Spleen (tissue), 11 donors: ENCODE measurements around the gene ZNF784. TPM values are rescaled to one million over a fixed set of nuclear protein-coding genes. Genes with fewer than 3 reads are reported as not detected.

ENCODE experiments used
- DNase-seq: peaks from one replicate; pipeline ENCODE4 v3.0.0-alpha.2; 2020
- H3K27ac ChIP-seq, 8 donors: fragments of 200-600 bp; sonication (generic) in 7 of 8; 1 replicate in 4 of 8; 2 replicates in 4 of 8; pipeline versions ENCODE4 v1.5.0 to v1.8.0; 2016 to 2021; ENCODE audit warnings: inconsistent platforms in 4 of 8, mild to moderate bottlenecking in 4 of 8, moderate library complexity in 1 of 8
- H3K27me3 ChIP-seq, 7 donors: fragments of 200-600 bp; sonication (generic) in 6 of 7; replicated peaks in 1 of 7; 1 replicate in 4 of 7; 2 replicates in 3 of 7; pipeline versions ENCODE4 v1.5.0 to v1.8.0; 2016 to 2021; ENCODE audit warnings: inconsistent platforms in 3 of 7, mild to moderate bottlenecking in 1 of 7
- H3K36me3 ChIP-seq, 6 donors: fragments of 200-600 bp; sonication (generic) in 5 of 6; 1 replicate in 4 of 6; 2 replicates in 2 of 6; pipeline versions ENCODE4 v1.5.0 to v1.8.0; 2016 to 2021; ENCODE audit warnings: inconsistent platforms in 2 of 6
- H3K4me1 ChIP-seq, 6 donors: fragments of 200-600 bp; sonication (generic) in 5 of 6; 1 replicate in 3 of 6; 2 replicates in 3 of 6; pipeline versions ENCODE4 v1.5.0 to v1.8.0; 2016 to 2021; ENCODE audit warnings: inconsistent platforms in 3 of 6
- H3K4me3 ChIP-seq, 8 donors: fragments of 200-600 bp; sonication (generic) in 7 of 8; 1 replicate in 4 of 8; 2 replicates in 4 of 8; pipeline versions ENCODE4 v1.5.0 to v1.8.0; 2016 to 2021; ENCODE audit warnings: inconsistent platforms in 4 of 8, mild to moderate bottlenecking in 4 of 8, moderate library complexity in 2 of 8
- H3K9me3 ChIP-seq, 8 donors: fragments of 200-600 bp; sonication (generic) in 7 of 8; 1 replicate in 4 of 8; 2 replicates in 4 of 8; pipeline versions ENCODE4 v1.5.0 to v1.8.0; 2016 to 2021; ENCODE audit warnings: inconsistent platforms in 4 of 8
- POLR2A ChIP-seq, 3 donors: fragments of 450-650 bp; IDR thresholded peaks; one replicate each; pipeline ENCODE4 v1.5.1; 2017; ENCODE audit warnings: antibody characterized with exemption in 3 of 3, mild to moderate bottlenecking in 1 of 3
- POLR2AphosphoS5 ChIP-seq, 3 donors: sonication (generic); formaldehyde crosslinking; IDR thresholded peaks; one replicate each; pipeline ENCODE4 v1.5.1; 2017; ENCODE audit warnings: antibody characterized with exemption in 3 of 3
- WGBS, 5 donors: extraction: QIAGEN DNeasy Blood & Tissue Kit in 3 of 5; methylation state at CpG; one replicate each; pipeline versions ENCODE4 v1.1.5 to v1.1.7; 2013 to 2018; 5-methylcytosine and 5-hydroxymethylcytosine counted together
- intact Hi-C: fragments of 100-400 bp; cut with DNase I; formaldehyde crosslinking; loops from one replicate; pipeline ENCODE4 v1.15.0; 2023; ENCODE audit warnings: low total_unique reads
- polyA plus RNA-seq, 3 donors: library from polyadenylated mRNA; stranded (reverse); fragments of 200-250 nt; gene quantifications; one replicate each; pipeline ENCODE4 v1.2.1, GENCODE V29; 2013
- total RNA-seq, 7 donors: library from RNA; depleted of rRNA in 3 of 7; stranded (reverse); fragments of >200 nt in 3 of 7; fragmentation: NEBNext Ultra II Directional in 4 of 7; extraction: Animal tissue kit (Norgen Biotek cat#: 25700) in 4 of 7; gene quantifications; one replicate each; pipeline versions ENCODE4 v1.1.0 to v1.2.1, GENCODE V29; 2016 to 2021
- TF ChIP-seq, protein P1 (sequence below), 11 experiments: fragments of 200-600 bp in 7 of 11; fragments of 450-650 bp in 4 of 11; sonication (generic) in 4 of 11; IDR thresholded peaks in 8 of 11; conservative IDR thresholded peaks in 3 of 11; 1 replicate in 7 of 11; 2 replicates in 4 of 11; pipeline versions ENCODE4 v1.4.0 to v1.8.0; 2016 to 2021; ENCODE audit warnings: antibody characterized with exemption in 11 of 11, inconsistent platforms in 4 of 11, mild to moderate bottlenecking in 1 of 11
- donor health status: healthy with polysubstance abuse.
- donor health status: DM: no; HTN: no; CAD: no; lungs with moderate emphysema.
- donor health status: DM: no; HTN: no; CAD: no.
- donor health status: Bipolar disorder and iron deficiency.
- donor health status: healthy.
- donor health status: DM: no; HTN: no; CAD: no.
- donor health status: DM: yes; HTN: yes; CAD: no.

The ZNF784 gene
- total and polyA plus RNA-seq, 10 donors = 3.3 to 10.0 (median 6.7) TPM

DNA sequence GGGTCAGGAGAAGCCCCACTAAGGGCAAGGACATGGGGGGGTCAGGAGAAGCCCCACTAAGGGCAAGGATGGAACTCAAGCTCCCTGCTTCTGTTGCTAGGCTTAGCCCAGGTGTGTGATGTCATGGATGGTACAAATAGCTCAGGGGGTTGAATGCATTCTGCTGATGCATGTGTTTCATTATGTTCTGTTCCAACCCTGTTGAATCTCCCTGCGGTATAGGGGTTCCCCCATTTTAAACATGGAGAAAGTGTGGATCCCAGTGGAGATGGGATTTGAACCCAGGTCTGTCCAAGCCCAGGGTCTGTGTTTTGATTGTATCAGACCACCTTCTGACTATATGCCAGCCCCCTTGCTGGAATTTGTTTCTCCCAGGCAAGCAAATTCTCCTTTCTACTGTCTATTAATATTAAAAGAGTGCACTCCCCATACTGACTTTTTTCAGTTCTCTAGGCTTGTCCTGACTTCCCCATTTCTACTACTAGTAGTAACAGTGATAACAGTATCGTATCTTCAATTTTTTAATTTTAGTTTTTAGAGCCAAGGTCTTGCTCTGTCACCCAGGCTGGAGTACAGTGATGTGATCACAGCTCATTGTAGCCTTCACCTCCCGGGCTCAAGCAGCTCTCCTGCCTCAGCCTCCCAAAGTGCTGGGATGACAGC lies 12.3 kb downstream of the ZNF784 start:
- WGBS, 5 donors = 54 to 70% (median 65%) methylated on average over 3 of the region's 3 CpGs
- intact Hi-C loops = no loop called here
- H3K9me3 ChIP-seq = no peaks in the 10 kb centered on the region
- no peaks in the 10 kb centered on the region for H3K27me3 ChIP-seq
- TF ChIP-seq, protein P1, sequence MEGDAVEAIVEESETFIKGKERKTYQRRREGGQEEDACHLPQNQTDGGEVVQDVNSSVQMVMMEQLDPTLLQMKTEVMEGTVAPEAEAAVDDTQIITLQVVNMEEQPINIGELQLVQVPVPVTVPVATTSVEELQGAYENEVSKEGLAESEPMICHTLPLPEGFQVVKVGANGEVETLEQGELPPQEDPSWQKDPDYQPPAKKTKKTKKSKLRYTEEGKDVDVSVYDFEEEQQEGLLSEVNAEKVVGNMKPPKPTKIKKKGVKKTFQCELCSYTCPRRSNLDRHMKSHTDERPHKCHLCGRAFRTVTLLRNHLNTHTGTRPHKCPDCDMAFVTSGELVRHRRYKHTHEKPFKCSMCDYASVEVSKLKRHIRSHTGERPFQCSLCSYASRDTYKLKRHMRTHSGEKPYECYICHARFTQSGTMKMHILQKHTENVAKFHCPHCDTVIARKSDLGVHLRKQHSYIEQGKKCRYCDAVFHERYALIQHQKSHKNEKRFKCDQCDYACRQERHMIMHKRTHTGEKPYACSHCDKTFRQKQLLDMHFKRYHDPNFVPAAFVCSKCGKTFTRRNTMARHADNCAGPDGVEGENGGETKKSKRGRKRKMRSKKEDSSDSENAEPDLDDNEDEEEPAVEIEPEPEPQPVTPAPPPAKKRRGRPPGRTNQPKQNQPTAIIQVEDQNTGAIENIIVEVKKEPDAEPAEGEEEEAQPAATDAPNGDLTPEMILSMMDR (IDR thresholded peaks at IDR 0.05 in 8 of 11, conservative IDR thresholded peaks at IDR 0.05 in 3 of 11) = no peak
- TF ChIP-seq POLR2A (IDR thresholded peaks at IDR 0.05) = no peak
- TF ChIP-seq POLR2AphosphoS5 (IDR thresholded peaks at IDR 0.05) = no peak
- DNase-seq = no peak
- peaks cover 0 to 75% (median 43%) of the 10 kb centered on the region in 6 donors for H3K36me3 ChIP-seq
- H3K4me1 ChIP-seq = peaks cover 26 to 87% (median 44%) of the 10 kb centered on the region in 6 donors
- H3K4me3 ChIP-seq = peak overlapping the region in 1 of 8 donors; percentile 24
- peak overlapping the region; percentile 41 to 73 (median 66) for H3K27ac ChIP-seq

DNA sequence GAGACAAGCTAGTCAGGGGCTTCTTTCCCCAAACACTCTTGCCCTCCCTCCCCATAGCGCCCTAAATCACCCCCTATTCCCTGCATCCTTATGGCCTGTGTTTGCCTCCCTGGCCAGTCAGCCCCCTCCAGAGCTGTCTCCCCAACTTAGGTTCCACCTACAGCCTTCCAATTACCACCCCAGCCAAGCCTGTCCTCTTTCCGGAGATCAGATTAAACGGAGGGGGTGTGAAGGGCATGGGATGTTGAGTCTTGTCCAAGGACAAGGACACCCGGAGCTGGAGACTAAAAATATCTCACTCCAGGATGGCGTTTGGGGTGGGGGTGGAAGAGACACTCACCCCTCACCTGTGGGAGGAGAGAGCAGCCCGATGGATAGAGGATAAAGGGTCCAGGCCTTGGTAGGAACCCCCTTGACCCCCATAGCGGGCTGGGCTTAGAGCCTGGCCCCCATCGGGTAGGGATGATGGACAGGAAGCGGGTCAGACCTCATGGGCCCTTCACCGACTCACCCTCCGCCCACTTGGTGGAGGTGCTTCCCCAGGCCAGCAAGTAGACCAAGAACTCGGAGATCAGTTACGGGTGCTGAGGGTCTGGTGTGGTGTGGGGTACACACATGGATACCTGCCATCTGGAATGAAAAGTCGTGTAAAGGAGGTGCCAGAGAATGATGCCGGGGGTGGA lies 12.9 kb downstream of the ZNF784 start:
- Histone ChIP-seq H3K27ac (peak overlapping the region; percentile 35 to 73 (median 66)), H3K9me3 (no peaks in the 10 kb centered on the region), H3K4me3 (peak overlapping the region in 1 of 8 donors; percentile 24), H3K36me3 (peaks cover 0 to 73% (median 37%) of the 10 kb centered on the region in 6 donors), H3K4me1 (peaks cover 32 to 87% (median 51%) of the 10 kb centered on the region in 6 donors), H3K27me3 (no peaks in the 10 kb centered on the region)
- WGBS, 5 donors = 49 to 77% (median 72%) methylated on average over 14 to 15 of the region's 15 CpGs
- intact Hi-C loops = no loop called here
- no peak for DNase-seq
- no peak for TF ChIP-seq POLR2A (IDR thresholded peaks at IDR 0.05)
- peak in 2 of 3 donors; percentile 42 to 49 for TF ChIP-seq POLR2AphosphoS5 (IDR thresholded peaks at IDR 0.05)
- TF ChIP-seq, protein P1 (IDR thresholded peaks at IDR 0.05 in 8 of 11, conservative IDR thresholded peaks at IDR 0.05 in 3 of 11) = no peak

DNA sequence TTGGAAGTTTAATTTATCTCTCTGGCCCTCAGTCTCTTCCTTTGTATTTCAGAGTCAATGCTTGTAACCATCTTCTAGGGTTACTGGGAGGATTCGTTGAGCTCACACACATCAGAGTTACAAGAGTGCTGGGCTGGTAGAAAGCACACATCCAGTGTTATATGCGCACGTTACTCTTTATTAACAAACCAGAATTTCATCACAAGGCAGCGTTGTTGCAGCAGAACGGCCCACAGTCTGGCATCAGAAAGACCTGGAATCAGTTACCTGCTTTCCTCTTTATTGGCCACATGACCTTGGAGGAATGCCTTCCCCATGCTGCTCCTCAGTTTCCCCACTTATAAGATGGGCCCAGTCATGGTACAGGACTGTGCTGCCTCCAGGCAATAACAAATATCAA lies 15.0 kb downstream of the ZNF784 start:
- no peaks in the 10 kb centered on the region for H3K9me3 ChIP-seq
- 56 to 92% (median 73%) methylated on average over 5 of the region's 5 CpGs for WGBS, 5 donors
- TF ChIP-seq POLR2A (IDR thresholded peaks at IDR 0.05) = no peak
- no peak for TF ChIP-seq POLR2AphosphoS5 (IDR thresholded peaks at IDR 0.05)
- TF ChIP-seq, protein P1 (IDR thresholded peaks at IDR 0.05 in 8 of 11, conservative IDR thresholded peaks at IDR 0.05 in 3 of 11) = no peak
- no peaks in the 10 kb centered on the region for H3K27me3 ChIP-seq
- peaks cover 36 to 92% (median 63%) of the 10 kb centered on the region in 6 donors for H3K4me1 ChIP-seq
- H3K27ac ChIP-seq = peak overlapping the region in 3 of 8 donors; percentile 73 to 97 (median 73)
- H3K4me3 ChIP-seq = no peak overlapping the region
- peaks cover 0 to 52% (median 18%) of the 10 kb centered on the region in 6 donors for H3K36me3 ChIP-seq
- DNase-seq = no peak
- intact Hi-C loops = no loop called here

DNA sequence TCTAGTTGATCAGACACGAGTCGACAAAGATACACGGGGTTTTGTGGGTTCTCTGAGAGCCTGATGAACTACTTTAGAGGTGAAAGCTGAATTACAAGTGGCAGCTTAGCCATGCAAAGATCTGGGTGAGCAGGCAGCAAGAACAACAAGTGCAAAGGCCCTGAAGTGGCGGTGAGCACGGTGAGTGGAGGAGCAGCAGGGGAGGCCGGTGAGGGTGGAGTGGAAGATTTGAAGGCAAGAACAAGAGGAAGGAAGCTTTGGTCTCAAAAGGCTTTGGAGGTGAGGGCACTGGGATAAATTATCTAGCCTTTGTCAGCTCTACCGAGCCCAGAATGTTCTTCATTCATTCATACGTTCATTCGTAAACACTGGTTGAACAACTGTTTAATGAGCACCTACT lies 17.5 kb downstream of the ZNF784 start:
- Histone ChIP-seq H3K9me3 (no peaks in the 10 kb centered on the region), H3K27me3 (no peaks in the 10 kb centered on the region), H3K4me3 (peak overlapping the region in 6 of 8 donors; percentile 61 to 97 (median 81)), H3K27ac (peak overlapping the region; percentile 55 to 99 (median 96)), H3K36me3 (peaks cover 0 to 52% (median 15%) of the 10 kb centered on the region in 6 donors), H3K4me1 (peaks cover 20 to 95% (median 63%) of the 10 kb centered on the region in 6 donors)
- TF ChIP-seq POLR2AphosphoS5 (IDR thresholded peaks at IDR 0.05) (no peak), POLR2A (IDR thresholded peaks at IDR 0.05) (no peak)
- TF ChIP-seq, protein P1 (IDR thresholded peaks at IDR 0.05 in 8 of 11, conservative IDR thresholded peaks at IDR 0.05 in 3 of 11) = no peak
- DNase-seq = no peak
- intact Hi-C loops = no loop called here
- WGBS, 5 donors = 59 to 71% (median 62%) methylated on average over 9 of the region's 9 CpGs
